ENCODE data around the gene TMEM242. TPM values are rescaled to one million over a fixed set of nuclear protein-coding genes. Genes with fewer than 3 reads are reported as not detected.

Gene TMEM242
- total and polyA plus RNA-seq, 2 of the 13 experiments (the other 11 are each of a cell fraction or from before 2014, with no cell fraction given) = 5.6 to 11.1 TPM

- TF ChIP-seq ARHGAP35 (CRISPR knock-in tag; IDR thresholded peaks at IDR 0.05; ENCODE audit: borderline replicate concordance) = peak; percentile 76; the same call in 1 of the 2 replicates
- TF ChIP-seq ZBTB46 (CRISPR knock-in tag; IDR thresholded peaks at IDR 0.05; ENCODE audit: borderline replicate concordance) = no peak
- TF ChIP-seq ZNF552 (CRISPR knock-in tag; IDR thresholded peaks at IDR 0.05; ENCODE audit: borderline replicate concordance) = peak; percentile 98
- TF ChIP-seq ONECUT2 (CRISPR knock-in tag; IDR thresholded peaks at IDR 0.05) = peak; percentile 53; the same call in 1 of the 2 replicates
- TF ChIP-seq SMAD9 (CRISPR knock-in tag; IDR thresholded peaks at IDR 0.05) = peak; percentile 50; the same call in 1 of the 2 replicates
- TF ChIP-seq RFX3 (CRISPR knock-in tag; IDR thresholded peaks at IDR 0.05) = 0 out of 2 replicates have a peak, but pooled peaks have one; percentile 42
- TF ChIP-seq MNT (IDR thresholded peaks at IDR 0.05) = peak; percentile 37
- TF ChIP-seq KLF11 (CRISPR knock-in tag; IDR thresholded peaks at IDR 0.05) = peak; percentile 98
- TF ChIP-seq SP4 (CRISPR knock-in tag; IDR thresholded peaks at IDR 0.05) = peak; percentile 90
- TF ChIP-seq ZNF44 (CRISPR knock-in tag; IDR thresholded peaks at IDR 0.05) = peak; percentile 67; the same call in 1 of the 2 replicates
- peak; percentile 92 for TF ChIP-seq ZMYM3 (CRISPR knock-in tag; IDR thresholded peaks at IDR 0.05)
- TF ChIP-seq KLF12 (CRISPR knock-in tag; IDR thresholded peaks at IDR 0.05; ENCODE audit: borderline replicate concordance) = peak; percentile 98
- peak; percentile 80 for TF ChIP-seq HCFC1 (IDR thresholded peaks at IDR 0.05; ENCODE audit: low read depth, low read length)
- TF ChIP-seq MTF1 (CRISPR knock-in tag; IDR thresholded peaks at IDR 0.05) = peak; percentile 64; the same call in 1 of the 2 replicates
- TF ChIP-seq POGZ (CRISPR knock-in tag; IDR thresholded peaks at IDR 0.05) = peak; percentile 96
- TF ChIP-seq, protein P1, sequence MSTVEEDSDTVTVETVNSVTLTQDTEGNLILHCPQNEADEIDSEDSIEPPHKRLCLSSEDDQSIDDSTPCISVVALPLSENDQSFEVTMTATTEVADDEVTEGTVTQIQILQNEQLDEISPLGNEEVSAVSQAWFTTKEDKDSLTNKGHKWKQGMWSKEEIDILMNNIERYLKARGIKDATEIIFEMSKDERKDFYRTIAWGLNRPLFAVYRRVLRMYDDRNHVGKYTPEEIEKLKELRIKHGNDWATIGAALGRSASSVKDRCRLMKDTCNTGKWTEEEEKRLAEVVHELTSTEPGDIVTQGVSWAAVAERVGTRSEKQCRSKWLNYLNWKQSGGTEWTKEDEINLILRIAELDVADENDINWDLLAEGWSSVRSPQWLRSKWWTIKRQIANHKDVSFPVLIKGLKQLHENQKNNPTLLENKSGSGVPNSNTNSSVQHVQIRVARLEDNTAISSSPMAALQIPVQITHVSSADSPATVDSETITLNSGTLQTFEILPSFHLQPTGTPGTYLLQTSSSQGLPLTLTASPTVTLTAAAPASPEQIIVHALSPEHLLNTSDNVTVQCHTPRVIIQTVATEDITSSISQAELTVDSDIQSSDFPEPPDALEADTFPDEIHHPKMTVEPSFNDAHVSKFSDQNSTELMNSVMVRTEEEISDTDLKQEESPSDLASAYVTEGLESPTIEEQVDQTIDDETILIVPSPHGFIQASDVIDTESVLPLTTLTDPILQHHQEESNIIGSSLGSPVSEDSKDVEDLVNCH (CRISPR knock-in tag; IDR thresholded peaks at IDR 0.05) = no peak
- TF ChIP-seq, protein P2, sequence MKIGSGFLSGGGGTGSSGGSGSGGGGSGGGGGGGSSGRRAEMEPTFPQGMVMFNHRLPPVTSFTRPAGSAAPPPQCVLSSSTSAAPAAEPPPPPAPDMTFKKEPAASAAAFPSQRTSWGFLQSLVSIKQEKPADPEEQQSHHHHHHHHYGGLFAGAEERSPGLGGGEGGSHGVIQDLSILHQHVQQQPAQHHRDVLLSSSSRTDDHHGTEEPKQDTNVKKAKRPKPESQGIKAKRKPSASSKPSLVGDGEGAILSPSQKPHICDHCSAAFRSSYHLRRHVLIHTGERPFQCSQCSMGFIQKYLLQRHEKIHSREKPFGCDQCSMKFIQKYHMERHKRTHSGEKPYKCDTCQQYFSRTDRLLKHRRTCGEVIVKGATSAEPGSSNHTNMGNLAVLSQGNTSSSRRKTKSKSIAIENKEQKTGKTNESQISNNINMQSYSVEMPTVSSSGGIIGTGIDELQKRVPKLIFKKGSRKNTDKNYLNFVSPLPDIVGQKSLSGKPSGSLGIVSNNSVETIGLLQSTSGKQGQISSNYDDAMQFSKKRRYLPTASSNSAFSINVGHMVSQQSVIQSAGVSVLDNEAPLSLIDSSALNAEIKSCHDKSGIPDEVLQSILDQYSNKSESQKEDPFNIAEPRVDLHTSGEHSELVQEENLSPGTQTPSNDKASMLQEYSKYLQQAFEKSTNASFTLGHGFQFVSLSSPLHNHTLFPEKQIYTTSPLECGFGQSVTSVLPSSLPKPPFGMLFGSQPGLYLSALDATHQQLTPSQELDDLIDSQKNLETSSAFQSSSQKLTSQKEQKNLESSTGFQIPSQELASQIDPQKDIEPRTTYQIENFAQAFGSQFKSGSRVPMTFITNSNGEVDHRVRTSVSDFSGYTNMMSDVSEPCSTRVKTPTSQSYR (CRISPR knock-in tag; IDR thresholded peaks at IDR 0.05; ENCODE audit: borderline replicate concordance) = peak; percentile 76
- TF ChIP-seq ZNF484 (CRISPR knock-in tag; IDR thresholded peaks at IDR 0.05; ENCODE audit: borderline replicate concordance, low read depth) = no peak
- peak; percentile 98 for TF ChIP-seq ZNF788 (CRISPR knock-in tag; IDR thresholded peaks at IDR 0.05; ENCODE audit: borderline replicate concordance)
- peak; percentile 86 for TF ChIP-seq JARID2 (CRISPR knock-in tag; IDR thresholded peaks at IDR 0.05; ENCODE audit: insufficient replicate concordance)
- peak; percentile 97 for TF ChIP-seq ZNF564 (CRISPR knock-in tag; IDR thresholded peaks at IDR 0.05)
- peak; percentile 82 for TF ChIP-seq ZNF292 (CRISPR knock-in tag; IDR thresholded peaks at IDR 0.05; ENCODE audit: borderline replicate concordance, low read depth)
Measured at GRCh38 chr6:157323255-157323965, at the start of gene TMEM242 (continued).
